HepG2 (cell line): ENCODE results near the gene KRTAP10-4. TPM values are rescaled to one million over a fixed set of nuclear protein-coding genes. Genes with fewer than 3 reads are reported as not detected.

ENCODE experiments used
- ATAC-seq: fragments of 200-7000 bp; cut with Tn5 transposase; 3 replicates; pipeline ENCODE4 v1.9.1; 2020; ENCODE audit warnings: mild to moderate bottlenecking, moderate library complexity
- BruUV-seq: library from RNA; stranded (reverse); fragments of 400-500 nt; replicated peaks from 2 replicates; lab custom pipeline; 2021; lab: Mats Ljungman, UMichigan
- CTCF ChIA-PET: fragments of 300-600 bp; formaldehyde crosslinking; extraction: SDS; loops from one replicate; lab custom pipeline; 2021; ENCODE audit warnings: low total read pairs, inconsistent platforms, low intra/inter-chr PET ratio; lab: Yijun Ruan, JAX
- POLR2A ChIA-PET: fragments of 350-600 bp; sonication (Branson Sonifier 250); formaldehyde crosslinking; loops from one replicate; lab custom pipeline; 2020; ENCODE audit warnings: antibody characterized with exemption, inconsistent platforms; lab: Yijun Ruan, JAX
- DNase-seq: peaks from one replicate; pipeline ENCODE4 v3.0.0-alpha.2; 2015; ENCODE audit warnings: low spot score
- FAIRE-seq: peaks from 3 replicates; lab custom pipeline; 2011; peaks lifted over from hg19 to GRCh38; lab: Jason Lieb, UNC
- H2AFZ ChIP-seq: one replicate; pipeline ENCODE4 v1.6.1; 2011; ENCODE audit warnings: low read length, inconsistent platforms
- H3K27ac ChIP-seq: fragments of 300-600 bp; 3 replicates; pipeline ENCODE4 v1.8.0; 2011; ENCODE audit warnings: mixed run types, mild to moderate bottlenecking, mixed read lengths, low read length, inconsistent platforms; ENCODE audit not compliant: insufficient read depth; ENCODE audit errors: extremely low read length
- H3K27me3 ChIP-seq, 2 experiments: fragments of 200-600 bp in 1 of 2; 2 replicates in 1 of 2; 3 replicates in 1 of 2; pipeline versions ENCODE4 v1.6.0 to v1.8.0; 2011; ENCODE audit warnings: low read length in 2 of 2, mild to moderate bottlenecking in 2 of 2, moderate library complexity in 2 of 2, inconsistent platforms in 1 of 2; ENCODE audit not compliant: insufficient read depth in 2 of 2, control insufficient read depth in 1 of 2
- H3K36me3 ChIP-seq, 2 experiments: fragments of 200-600 bp in 1 of 2; replicated peaks in 1 of 2; 2 replicates in 1 of 2; 3 replicates in 1 of 2; pipeline versions ENCODE4 v1.5.1 to v1.8.0; 2011; ENCODE audit warnings: low read length in 2 of 2, inconsistent platforms in 1 of 2; ENCODE audit not compliant: insufficient read depth in 2 of 2, control insufficient read depth in 1 of 2
- H3K4me1 ChIP-seq: 2 replicates; pipeline ENCODE4 v1.5.1; 2012; ENCODE audit warnings: low read length, inconsistent platforms; ENCODE audit not compliant: insufficient read depth
- H3K4me2 ChIP-seq: 2 replicates; pipeline ENCODE4 v1.6.0; 2011; ENCODE audit warnings: low read depth, low read length, inconsistent platforms
- H3K4me3 ChIP-seq, 3 experiments: fragments of 200-600 bp in 1 of 3; sonication (generic), shearing (Covaris generic) in 1 of 3; replicated peaks in 1 of 3; 2 replicates each; pipeline ENCODE4 v1.5.1; 2011 to 2016; ENCODE audit warnings: low read length in 3 of 3, inconsistent platforms in 2 of 3, low read depth in 2 of 3, mild to moderate bottlenecking in 2 of 3, control low read depth in 1 of 3, mixed read lengths in 1 of 3; ENCODE audit not compliant: insufficient read depth in 1 of 3
- H3K79me2 ChIP-seq: one replicate; pipeline ENCODE4 v1.6.1; 2011; ENCODE audit warnings: low read length, inconsistent platforms; ENCODE audit not compliant: insufficient read depth
- H3K9ac ChIP-seq: 2 replicates; pipeline ENCODE4 v1.6.0; 2011; ENCODE audit warnings: mild to moderate bottlenecking, low read depth, low read length, inconsistent platforms; ENCODE audit not compliant: insufficient read depth
- H3K9me3 ChIP-seq: 2 replicates; pipeline ENCODE4 v1.5.1; 2012; ENCODE audit warnings: mild to moderate bottlenecking, low read length
- H4K20me1 ChIP-seq: 2 replicates; pipeline ENCODE4 v1.6.0; 2011; ENCODE audit warnings: inconsistent platforms, mild to moderate bottlenecking, low read length, moderate library complexity; ENCODE audit not compliant: insufficient read depth
- AKAP8 ChIP-seq: sonication (generic); formaldehyde crosslinking; IDR thresholded peaks from 2 replicates; pipeline ENCODE4 v1.5.1; 2020; ENCODE audit warnings: mild to moderate bottlenecking, missing genetic modification reagents
- HOXD1 ChIP-seq: sonication (generic); formaldehyde crosslinking; IDR thresholded peaks from 2 replicates; pipeline ENCODE4 v1.5.0; 2020; ENCODE audit warnings: missing genetic modification reagents
- ZNF317 ChIP-seq: sonication (generic); formaldehyde crosslinking; IDR thresholded peaks from 2 replicates; pipeline ENCODE4 v1.5.0; 2020; ENCODE audit warnings: mild to moderate bottlenecking, missing genetic modification reagents
- in situ Hi-C: cut with HindIII; loops from 2 replicates; pipeline ENCODE4 v1.10.0; 2017; ENCODE audit warnings: low pct_unique_long_range_greater_than_20kb; ENCODE audit not compliant: extremely low pct_ligation_motif_present
- intact Hi-C: fragments of 100-400 bp; cut with micrococcal nuclease; formaldehyde crosslinking; loops from one replicate; pipeline ENCODE4 v1.10.0; 2022; ENCODE audit not compliant: unreplicated experiment
- polyA plus RNA-seq, 8 experiments: library from polyadenylated mRNA; depleted of rRNA in 3 of 8; stranded (reverse) in 7 of 8; unstranded in 1 of 8; fragments of >200 nt; fragmentation: Illumina TruSeq in 4 of 8; extraction: Trizol in 4 of 8; gene quantifications; 2 replicates each; pipeline versions ENCODE4 v1.2.1 to v1.2.3, GENCODE V29; 2011 to 2016; ENCODE audit warnings: low read depth in 4 of 8, missing spikeins in 1 of 8, mixed read lengths in 1 of 8; ENCODE audit not compliant: insufficient read depth in 1 of 8
- total RNA-seq, 5 experiments: library from RNA; depleted of rRNA; stranded (reverse); fragments of >200 nt; fragmentation: Illumina TruSeq; extraction: Trizol; gene quantifications; 2 replicates each; pipeline ENCODE4 v1.2.3, GENCODE V29; 2016; ENCODE audit warnings: low read depth in 1 of 5

Gene KRTAP10-4
- total and polyA plus RNA-seq, 2 of the 13 experiments (the other 11 are each of a cell fraction or from before 2014, with no cell fraction given), result not detected

- no TSS peak for BruUV-seq
- Histone ChIP-seq H4K20me1 (no peaks in the 10 kb centered on the region), H3K9me3 (peaks cover 21% of the 10 kb centered on the region), H3K27ac (no peak overlapping the region), H3K27me3 (0 out of 5 replicates have a peak, but pooled peaks cover 0 to 3% of the 10 kb centered on the region in 2 experiments), H3K4me1 (no peaks in the 10 kb centered on the region), H2AFZ (no peak overlapping the region), H3K9ac (no peak overlapping the region), H3K36me3 (no peaks in the 10 kb centered on the region), H3K79me2 (no peaks in the 10 kb centered on the region), H3K4me3 (no peak overlapping the region), H3K4me2 (no peak overlapping the region)
- no peak for ATAC-seq
- ChIA-PET CTCF (no interaction called here), POLR2A (no interaction called here)
- TF ChIP-seq AKAP8 (CRISPR knock-in tag) (no peak), HOXD1 (CRISPR knock-in tag) (no peak), ZNF317 (CRISPR knock-in tag) (peak; percentile 99)
- in situ Hi-C loops (no loop called here), intact Hi-C loops (no loop called here)
- no peak for FAIRE-seq
- no peak for DNase-seq
Measured at GRCh38 chr21:44623575-44623974, 50.0 kb downstream of the KRTAP10-4 start.

Other genes with a start within 250 kb of the KRTAP10-4 start
- gene CFAP410, start 234.3 kb upstream of the KRTAP10-4 start, total RNA-seq (2016; rRNA removed; fragmentation: Illumina TruSeq; extraction: Trizol), result 13.1 and 20.1 TPM in 2 replicates
- gene CFAP410, start 234.3 kb upstream of the KRTAP10-4 start, polyA plus RNA-seq (2011; rRNA removed), result 8.0 and 13.1 TPM in 2 replicates
- gene TRPM2, start 220.1 kb upstream of the KRTAP10-4 start, total RNA-seq (2016; rRNA removed; fragmentation: Illumina TruSeq; extraction: Trizol), result 0.07 TPM in 1 of 2 replicates, not detected in the other
- gene TRPM2, start 220.1 kb upstream of the KRTAP10-4 start, polyA plus RNA-seq (2011; rRNA removed), result 0.09 and 0.20 TPM in 2 replicates
- 3.9 and 4.8 TPM in 2 replicates for gene LRRC3, start 118.2 kb upstream of the KRTAP10-4 start, total RNA-seq (2016; rRNA removed; fragmentation: Illumina TruSeq; extraction: Trizol)
- 16.5 and 24.3 TPM in 2 replicates for gene LRRC3, start 118.2 kb upstream of the KRTAP10-4 start, polyA plus RNA-seq (2011; rRNA removed)
- not detected in 2 replicates for gene KRTAP10-1, start 33.5 kb upstream of the KRTAP10-4 start, total RNA-seq (2016; rRNA removed; fragmentation: Illumina TruSeq; extraction: Trizol)
- gene KRTAP10-1, start 33.5 kb upstream of the KRTAP10-4 start, polyA plus RNA-seq (2011; rRNA removed), result not detected in 2 replicates
- not detected in 2 replicates for gene KRTAP10-2, start 22.2 kb upstream of the KRTAP10-4 start, total RNA-seq (2016; rRNA removed; fragmentation: Illumina TruSeq; extraction: Trizol)
- gene KRTAP10-2, start 22.2 kb upstream of the KRTAP10-4 start, polyA plus RNA-seq (2011; rRNA removed), result not detected in 2 replicates
- gene KRTAP10-3, start 14.9 kb upstream of the KRTAP10-4 start, total RNA-seq (2016; rRNA removed; fragmentation: Illumina TruSeq; extraction: Trizol), result not detected in 2 replicates
- not detected in 2 replicates for gene KRTAP10-3, start 14.9 kb upstream of the KRTAP10-4 start, polyA plus RNA-seq (2011; rRNA removed)
- not detected in 2 replicates for gene KRTAP10-5, start 6.9 kb downstream of the KRTAP10-4 start, total RNA-seq (2016; rRNA removed; fragmentation: Illumina TruSeq; extraction: Trizol)
- not detected in 2 replicates for gene KRTAP10-5, start 6.9 kb downstream of the KRTAP10-4 start, polyA plus RNA-seq (2011; rRNA removed)
- not detected in 2 replicates for gene KRTAP10-6, start 18.8 kb downstream of the KRTAP10-4 start, total RNA-seq (2016; rRNA removed; fragmentation: Illumina TruSeq; extraction: Trizol)
- gene KRTAP10-6, start 18.8 kb downstream of the KRTAP10-4 start, polyA plus RNA-seq (2011; rRNA removed), result not detected in 2 replicates
- gene KRTAP10-7, start 26.9 kb downstream of the KRTAP10-4 start, total RNA-seq (2016; rRNA removed; fragmentation: Illumina TruSeq; extraction: Trizol), result not detected in 2 replicates
- gene KRTAP10-7, start 26.9 kb downstream of the KRTAP10-4 start, polyA plus RNA-seq (2011; rRNA removed), result not detected in 2 replicates
- not detected in 2 replicates for gene KRTAP10-8, start 38.4 kb downstream of the KRTAP10-4 start, total RNA-seq (2016; rRNA removed; fragmentation: Illumina TruSeq; extraction: Trizol)
- not detected in 2 replicates for gene KRTAP10-8, start 38.4 kb downstream of the KRTAP10-4 start, polyA plus RNA-seq (2011; rRNA removed)
- gene KRTAP10-9, start 53.4 kb downstream of the KRTAP10-4 start, total RNA-seq (2016; rRNA removed; fragmentation: Illumina TruSeq; extraction: Trizol), result not detected in 2 replicates
- gene KRTAP10-9, start 53.4 kb downstream of the KRTAP10-4 start, polyA plus RNA-seq (2011; rRNA removed), result not detected in 2 replicates
- not detected in 2 replicates for gene KRTAP10-10, start 63.6 kb downstream of the KRTAP10-4 start, total RNA-seq (2016; rRNA removed; fragmentation: Illumina TruSeq; extraction: Trizol)
- not detected in 2 replicates for gene KRTAP10-10, start 63.6 kb downstream of the KRTAP10-4 start, polyA plus RNA-seq (2011; rRNA removed)
- not detected in 2 replicates for gene KRTAP10-11, start 72.7 kb downstream of the KRTAP10-4 start, total RNA-seq (2016; rRNA removed; fragmentation: Illumina TruSeq; extraction: Trizol)
- not detected in 2 replicates for gene KRTAP10-11, start 72.7 kb downstream of the KRTAP10-4 start, polyA plus RNA-seq (2011; rRNA removed)
- gene KRTAP12-4, start 80.9 kb downstream of the KRTAP10-4 start, total RNA-seq (2016; rRNA removed; fragmentation: Illumina TruSeq; extraction: Trizol), result not detected in 2 replicates
- gene KRTAP12-4, start 80.9 kb downstream of the KRTAP10-4 start, polyA plus RNA-seq (2011; rRNA removed), result not detected in 2 replicates
- not detected in 2 replicates for gene KRTAP12-3, start 84.2 kb downstream of the KRTAP10-4 start, total RNA-seq (2016; rRNA removed; fragmentation: Illumina TruSeq; extraction: Trizol)
- gene KRTAP12-3, start 84.2 kb downstream of the KRTAP10-4 start, polyA plus RNA-seq (2011; rRNA removed), result not detected in 2 replicates
- gene KRTAP12-2, start 93.2 kb downstream of the KRTAP10-4 start, total RNA-seq (2016; rRNA removed; fragmentation: Illumina TruSeq; extraction: Trizol), result not detected in 2 replicates
- not detected in 2 replicates for gene KRTAP12-2, start 93.2 kb downstream of the KRTAP10-4 start, polyA plus RNA-seq (2011; rRNA removed)
- gene KRTAP12-1, start 108.4 kb downstream of the KRTAP10-4 start, total RNA-seq (2016; rRNA removed; fragmentation: Illumina TruSeq; extraction: Trizol), result not detected in 2 replicates
- gene KRTAP12-1, start 108.4 kb downstream of the KRTAP10-4 start, polyA plus RNA-seq (2011; rRNA removed), result 0.13 TPM in 1 of 2 replicates, not detected in the other
- gene KRTAP10-12, start 123.4 kb downstream of the KRTAP10-4 start, total RNA-seq (2016; rRNA removed; fragmentation: Illumina TruSeq; extraction: Trizol), result not detected in 2 replicates
- not detected in 2 replicates for gene KRTAP10-12, start 123.4 kb downstream of the KRTAP10-4 start, polyA plus RNA-seq (2011; rRNA removed)
- gene TSPEAR, start 137.8 kb downstream of the KRTAP10-4 start, total RNA-seq (2016; rRNA removed; fragmentation: Illumina TruSeq; extraction: Trizol), result 0.07 and 0.18 TPM in 2 replicates
- 0.32 and 0.33 TPM in 2 replicates for gene TSPEAR, start 137.8 kb downstream of the KRTAP10-4 start, polyA plus RNA-seq (2011; rRNA removed)
- gene UBE2G2, start 228.1 kb downstream of the KRTAP10-4 start, total RNA-seq (2016; rRNA removed; fragmentation: Illumina TruSeq; extraction: Trizol), result 55.4 and 62.0 TPM in 2 replicates
- 92.0 and 106 TPM in 2 replicates for gene UBE2G2, start 228.1 kb downstream of the KRTAP10-4 start, polyA plus RNA-seq (2011; rRNA removed)
- 92.4 and 111 TPM in 2 replicates for gene SUMO3, start 244.3 kb downstream of the KRTAP10-4 start, total RNA-seq (2016; rRNA removed; fragmentation: Illumina TruSeq; extraction: Trizol)
- 46.6 and 51.4 TPM in 2 replicates for gene SUMO3, start 244.3 kb downstream of the KRTAP10-4 start, polyA plus RNA-seq (2011; rRNA removed)